Measurements from ENCODE around the gene NIPSNAP2.

DNA sequence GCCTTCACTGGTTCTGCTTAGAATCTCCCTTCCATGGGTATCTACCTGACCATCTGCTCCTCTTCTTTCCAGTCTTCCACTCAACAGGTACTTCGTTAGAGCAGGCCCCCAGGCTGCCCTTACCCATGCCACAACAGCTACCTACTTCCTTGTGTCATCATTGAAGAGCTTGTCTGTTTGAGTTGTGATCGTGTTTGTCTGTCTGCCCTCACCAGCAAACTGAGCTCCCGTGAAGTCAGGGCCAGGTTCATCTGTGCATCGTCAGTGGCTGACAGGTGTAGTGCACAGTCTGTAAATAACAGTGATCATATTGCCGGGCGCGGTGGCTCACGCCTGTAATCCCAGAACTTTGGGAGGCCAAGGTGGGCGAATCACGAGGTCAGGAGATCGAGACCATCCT, 5.0 kb downstream of the NIPSNAP2 start:
- TF ChIP-seq, protein P1, sequence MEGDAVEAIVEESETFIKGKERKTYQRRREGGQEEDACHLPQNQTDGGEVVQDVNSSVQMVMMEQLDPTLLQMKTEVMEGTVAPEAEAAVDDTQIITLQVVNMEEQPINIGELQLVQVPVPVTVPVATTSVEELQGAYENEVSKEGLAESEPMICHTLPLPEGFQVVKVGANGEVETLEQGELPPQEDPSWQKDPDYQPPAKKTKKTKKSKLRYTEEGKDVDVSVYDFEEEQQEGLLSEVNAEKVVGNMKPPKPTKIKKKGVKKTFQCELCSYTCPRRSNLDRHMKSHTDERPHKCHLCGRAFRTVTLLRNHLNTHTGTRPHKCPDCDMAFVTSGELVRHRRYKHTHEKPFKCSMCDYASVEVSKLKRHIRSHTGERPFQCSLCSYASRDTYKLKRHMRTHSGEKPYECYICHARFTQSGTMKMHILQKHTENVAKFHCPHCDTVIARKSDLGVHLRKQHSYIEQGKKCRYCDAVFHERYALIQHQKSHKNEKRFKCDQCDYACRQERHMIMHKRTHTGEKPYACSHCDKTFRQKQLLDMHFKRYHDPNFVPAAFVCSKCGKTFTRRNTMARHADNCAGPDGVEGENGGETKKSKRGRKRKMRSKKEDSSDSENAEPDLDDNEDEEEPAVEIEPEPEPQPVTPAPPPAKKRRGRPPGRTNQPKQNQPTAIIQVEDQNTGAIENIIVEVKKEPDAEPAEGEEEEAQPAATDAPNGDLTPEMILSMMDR (IDR thresholded peaks at IDR 0.05 in 4 of 5, conservative IDR thresholded peaks at IDR 0.05 in 1 of 5), result no peak
- peak; percentile 32 to 64 for TF ChIP-seq POLR2A (IDR thresholded peaks at IDR 0.05)
